NCI-H2107 (cell line): ENCODE results near the gene DMXL1.

Source experiments
- DNase-seq: peaks from one replicate; lab custom pipeline; 2025; lab: John Stamatoyannopoulos, UW

DMXL1 gene, protein sequence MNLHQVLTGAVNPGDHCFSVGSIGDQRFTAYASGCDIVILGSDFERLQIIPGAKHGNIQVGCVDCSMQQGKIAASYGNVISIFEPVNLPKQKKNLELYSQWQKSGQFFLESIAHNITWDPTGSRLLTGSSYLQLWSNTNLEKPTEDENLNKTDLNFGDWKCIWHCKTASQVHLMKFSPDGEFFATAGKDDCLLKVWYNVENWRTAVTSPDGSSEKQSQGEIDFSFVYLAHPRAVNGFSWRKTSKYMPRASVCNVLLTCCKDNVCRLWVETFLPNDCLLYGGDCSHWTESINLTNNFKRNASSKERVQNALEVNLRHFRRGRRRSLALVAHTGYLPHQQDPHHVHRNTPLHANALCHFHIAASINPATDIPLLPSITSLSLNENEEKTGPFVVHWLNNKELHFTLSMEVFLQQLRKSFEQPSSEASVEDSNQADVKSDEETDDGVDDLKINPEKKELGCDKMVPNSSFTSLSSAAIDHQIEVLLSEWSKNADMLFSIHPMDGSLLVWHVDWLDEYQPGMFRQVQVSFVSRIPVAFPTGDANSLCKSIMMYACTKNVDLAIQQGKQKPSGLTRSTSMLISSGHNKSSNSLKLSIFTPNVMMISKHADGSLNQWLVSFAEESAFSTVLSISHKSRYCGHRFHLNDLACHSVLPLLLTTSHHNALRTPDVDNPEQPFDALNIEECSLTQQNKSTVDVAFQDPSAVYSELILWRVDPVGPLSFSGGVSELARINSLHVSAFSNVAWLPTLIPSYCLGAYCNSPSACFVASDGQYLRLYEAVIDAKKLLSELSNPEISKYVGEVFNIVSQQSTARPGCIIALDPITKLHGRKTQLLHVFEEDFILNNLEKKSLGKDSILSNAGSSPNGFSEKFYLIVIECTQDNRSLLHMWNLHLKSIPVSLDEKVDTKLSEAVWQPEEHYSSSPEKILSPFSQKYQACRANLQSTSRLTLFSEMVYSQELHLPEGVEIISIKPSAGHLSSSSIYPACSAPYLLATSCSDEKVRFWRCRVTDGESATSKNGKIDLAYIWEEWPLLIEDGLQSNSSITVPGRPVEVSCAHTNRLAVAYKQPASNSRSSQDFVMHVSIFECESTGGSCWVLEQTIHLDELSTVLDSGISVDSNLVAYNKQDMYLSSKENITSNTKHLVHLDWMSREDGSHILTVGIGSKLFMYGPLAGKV (N-terminal part only)

DNA sequence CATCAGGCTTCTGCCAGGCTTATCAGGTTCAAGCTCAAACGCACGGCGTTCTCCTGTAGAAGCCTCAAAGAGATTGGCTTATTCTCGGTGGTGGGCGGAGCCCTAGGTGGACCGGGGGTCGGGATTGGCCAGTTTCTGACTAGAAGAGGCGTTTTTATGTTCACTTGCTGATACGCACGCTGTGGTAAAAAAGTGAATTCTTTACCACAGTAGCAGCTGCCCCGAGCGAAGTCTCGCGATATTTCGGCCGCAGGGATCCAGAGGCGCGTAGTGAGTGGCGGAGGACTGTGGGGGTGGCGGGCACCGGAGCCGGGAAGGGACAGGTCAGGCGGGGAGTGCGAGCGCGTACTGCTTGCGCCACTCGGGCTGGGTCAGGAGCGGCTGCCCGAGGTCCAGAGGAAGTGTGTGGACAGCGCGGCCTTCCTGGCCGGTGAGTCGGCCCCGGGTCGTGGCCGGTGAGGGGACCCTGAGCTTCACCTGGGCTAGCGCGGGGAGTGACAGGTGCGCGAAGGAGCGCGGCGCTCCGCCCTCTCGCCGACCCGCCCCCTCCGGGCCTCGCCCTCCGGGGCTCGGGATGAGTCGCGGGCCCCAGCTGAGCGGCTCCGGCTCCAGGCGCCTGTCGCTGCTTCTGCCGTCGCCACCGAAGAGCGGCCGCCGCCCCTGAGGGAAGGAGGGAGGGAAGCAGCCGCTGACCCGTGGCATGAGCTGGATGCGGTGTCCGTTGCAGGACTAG lies at the start of gene DMXL1:
Gene DMXL1, plus strand, starts transcription at position 260 of the 733 bp plus-strand sequence. CDS start 483 bp downstream, outside the sequence.
- peak; percentile 80 for DNase-seq

DNA sequence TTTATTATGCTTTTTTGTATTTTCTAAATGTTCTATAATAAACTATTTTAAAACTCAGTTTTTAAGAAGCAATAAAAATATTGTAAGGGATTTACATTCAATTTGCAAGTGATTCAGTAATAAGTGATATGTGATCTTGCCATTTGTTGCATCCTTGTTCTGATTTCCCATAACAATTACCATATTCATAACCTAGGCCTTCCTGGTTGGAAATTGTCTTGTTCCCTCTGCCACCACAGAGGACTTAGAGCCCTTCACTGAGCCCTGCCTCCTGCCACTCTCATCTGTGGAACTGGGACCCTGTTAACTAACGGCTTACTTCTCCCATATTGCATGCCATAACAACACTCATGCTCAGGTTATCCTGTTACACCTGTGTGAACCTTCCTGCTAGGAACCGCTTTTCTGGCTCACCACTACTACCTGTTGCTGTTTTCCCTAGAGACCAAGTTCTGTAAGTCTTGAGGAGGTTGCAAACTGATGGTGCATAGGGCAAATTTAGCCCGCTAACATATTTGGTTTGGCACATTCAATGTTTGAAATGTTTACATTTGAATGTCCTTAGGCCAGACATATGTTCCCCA lies 49.6 kb upstream of the DMXL1 start:
- no peak for DNase-seq

DNA sequence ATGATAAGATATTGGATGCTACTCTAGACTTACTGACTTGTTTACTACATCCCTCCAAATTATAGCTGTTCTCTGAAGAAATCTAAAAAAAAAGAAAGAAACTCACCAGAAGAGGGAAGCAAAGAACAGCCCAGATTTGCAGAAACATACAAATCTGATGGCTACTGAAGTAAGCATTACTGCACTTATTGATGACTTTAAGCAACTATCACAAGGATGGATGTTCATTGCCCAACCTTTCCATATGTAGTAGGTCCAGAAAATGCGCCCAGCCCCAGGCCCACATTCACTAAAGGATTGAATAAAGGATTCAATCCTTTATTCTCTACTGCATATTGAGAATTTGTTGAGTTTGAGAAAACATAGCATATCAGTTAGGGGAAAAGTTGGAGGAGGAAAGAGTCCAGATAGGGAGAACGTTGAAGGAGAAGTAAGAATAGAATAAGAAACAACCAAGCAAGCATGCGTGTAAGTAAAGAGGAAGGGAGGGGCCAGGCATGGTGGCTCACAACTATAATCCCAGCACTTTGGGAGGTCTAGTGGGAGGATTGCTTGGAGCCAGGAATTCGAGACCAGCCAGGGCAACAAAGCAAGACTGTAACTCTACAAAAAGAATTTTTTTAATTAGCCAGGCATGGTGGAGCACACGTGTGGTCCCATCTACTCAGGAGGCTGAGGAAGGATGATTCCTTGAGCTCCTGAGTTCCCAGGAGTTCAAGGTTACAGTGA lies 48.7 kb upstream of the DMXL1 start:
- DNase-seq: no peak

DNA sequence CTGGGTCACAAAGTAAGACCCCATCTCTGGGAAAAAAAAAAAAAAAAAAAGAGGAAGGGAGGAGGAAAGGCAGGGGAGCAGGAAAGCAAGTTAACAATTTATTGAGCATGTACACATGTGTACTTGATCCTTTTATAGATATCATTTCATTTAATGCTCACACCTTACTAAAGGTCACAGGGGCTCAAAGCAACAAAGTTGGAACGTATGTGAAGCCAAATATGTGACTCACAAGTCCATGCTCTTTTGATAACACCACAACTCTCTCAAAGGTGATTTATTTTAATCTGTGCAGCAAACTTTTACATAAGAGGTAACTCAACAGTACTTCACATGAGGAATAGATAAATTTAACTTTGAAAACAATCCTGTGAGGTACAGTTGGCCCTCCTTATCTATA lies 48.1 kb upstream of the DMXL1 start:
- DNase-seq: no peak

DNA sequence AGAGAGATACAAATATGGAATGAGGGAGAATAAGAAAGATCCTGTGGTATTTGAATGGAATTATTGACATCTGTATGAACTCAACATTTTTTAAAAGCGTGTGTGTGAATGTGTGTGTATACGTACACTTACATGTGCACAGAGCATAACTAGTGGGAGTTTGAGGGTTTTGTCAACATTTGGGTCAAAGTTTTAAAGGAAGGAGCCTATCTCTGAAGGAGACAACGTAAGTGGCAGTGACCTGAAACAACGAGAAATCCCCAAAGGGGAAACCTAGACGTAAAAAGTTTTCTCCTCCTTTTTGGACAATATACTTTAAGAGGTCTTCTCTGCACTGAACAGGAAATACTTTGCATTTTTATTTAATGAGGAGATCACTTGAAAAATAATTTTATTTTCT lies 42.3 kb upstream of the DMXL1 start:
- no peak for DNase-seq

DNA sequence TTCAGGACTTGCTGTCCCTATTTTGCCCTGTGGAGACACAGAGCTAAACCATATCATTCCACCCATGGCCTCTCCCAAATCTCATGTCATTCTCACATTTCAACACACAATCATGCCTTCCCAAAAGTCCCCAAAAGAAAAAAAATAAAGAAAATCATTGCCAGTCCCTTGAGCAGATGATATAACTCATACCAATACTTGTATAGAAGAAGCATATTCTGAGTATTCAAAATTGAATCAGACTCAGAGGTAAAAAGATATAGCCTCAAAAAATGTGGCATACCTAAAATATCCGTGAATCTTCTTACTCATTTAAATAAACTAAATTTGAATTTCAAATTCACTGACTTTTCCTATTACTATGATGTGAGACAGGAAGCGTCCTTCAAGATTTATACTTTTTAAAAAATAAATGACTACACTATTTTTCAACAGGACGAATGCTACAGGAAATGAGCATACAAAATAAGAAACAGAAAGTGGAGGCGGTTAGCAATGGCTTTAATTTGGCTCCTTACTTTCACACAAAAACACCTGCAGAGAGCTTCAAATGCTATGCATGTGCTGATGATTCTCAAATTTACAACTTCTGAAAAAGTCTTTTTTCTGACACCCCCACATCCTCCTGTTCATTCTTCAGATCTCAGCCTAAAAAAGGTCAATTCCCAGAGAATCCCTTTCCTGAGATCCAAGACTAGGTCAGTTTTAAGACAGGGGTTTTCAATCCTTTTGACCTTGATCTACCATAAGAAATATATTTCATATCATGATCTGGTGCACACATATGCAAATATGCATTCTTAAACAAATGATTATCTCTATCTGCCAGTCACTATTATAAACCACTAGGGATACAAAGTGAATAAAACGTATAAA lies 39.6 kb upstream of the DMXL1 start:
- DNase-seq: no peak

DNA sequence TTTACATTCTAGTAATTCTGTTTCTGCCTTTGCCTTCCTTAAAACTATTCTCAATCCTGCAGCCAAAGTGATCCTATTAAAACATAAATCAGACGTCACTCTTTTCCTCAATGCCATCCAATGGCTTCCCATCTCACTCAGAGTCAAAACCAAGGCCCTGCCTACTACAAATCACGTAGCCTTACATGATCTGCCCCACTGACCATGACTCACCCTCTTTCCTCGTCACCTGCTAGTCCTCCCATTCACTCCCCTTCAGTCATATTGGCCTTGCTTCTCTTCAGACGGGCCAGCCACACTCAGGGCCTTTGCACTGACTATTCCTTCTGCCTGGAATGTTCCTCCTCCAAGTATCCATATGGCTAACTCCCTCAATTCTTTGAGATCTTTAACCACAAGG lies 39.0 kb upstream of the DMXL1 start:
- no peak for DNase-seq

DNA sequence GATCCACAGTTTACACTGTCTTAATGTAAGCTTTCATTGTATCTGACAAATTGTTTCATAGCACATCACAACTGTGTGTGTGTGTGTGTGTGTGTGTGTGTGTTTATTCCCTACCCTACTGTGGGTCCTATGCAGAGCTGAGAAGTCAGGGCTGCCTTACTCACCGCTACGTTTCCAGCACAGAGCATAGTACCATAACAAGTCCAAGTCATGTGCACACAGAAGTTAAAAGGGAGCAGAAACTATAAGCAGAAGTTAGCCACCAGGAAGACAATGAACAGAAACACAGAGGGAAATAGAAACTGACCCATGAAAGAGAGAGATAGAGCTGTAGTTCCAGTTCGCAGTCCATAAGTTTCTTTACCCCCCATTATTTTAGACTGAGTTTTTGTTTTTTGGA lies 38.2 kb upstream of the DMXL1 start:
- no peak for DNase-seq

DNA sequence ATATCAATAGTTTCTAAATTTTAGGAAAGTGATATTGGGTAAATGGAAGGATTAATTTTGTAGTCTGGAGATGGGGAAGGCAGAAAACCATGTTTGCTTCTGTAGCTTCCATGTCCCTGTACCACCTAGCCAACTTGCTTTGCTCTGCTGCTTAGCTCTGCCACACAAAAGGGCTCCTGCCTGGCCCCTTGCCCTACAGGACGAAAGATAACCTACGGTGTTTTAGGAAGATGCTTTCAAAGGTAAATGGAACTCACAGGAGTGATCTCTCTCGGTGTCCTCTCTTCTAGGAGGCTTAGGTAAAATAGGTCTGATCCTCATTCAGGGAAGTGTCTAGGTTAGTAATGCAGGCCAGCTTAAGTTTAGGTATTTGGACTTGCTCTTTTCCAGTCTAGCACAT lies 37.8 kb upstream of the DMXL1 start:
- no peak for DNase-seq

DNA sequence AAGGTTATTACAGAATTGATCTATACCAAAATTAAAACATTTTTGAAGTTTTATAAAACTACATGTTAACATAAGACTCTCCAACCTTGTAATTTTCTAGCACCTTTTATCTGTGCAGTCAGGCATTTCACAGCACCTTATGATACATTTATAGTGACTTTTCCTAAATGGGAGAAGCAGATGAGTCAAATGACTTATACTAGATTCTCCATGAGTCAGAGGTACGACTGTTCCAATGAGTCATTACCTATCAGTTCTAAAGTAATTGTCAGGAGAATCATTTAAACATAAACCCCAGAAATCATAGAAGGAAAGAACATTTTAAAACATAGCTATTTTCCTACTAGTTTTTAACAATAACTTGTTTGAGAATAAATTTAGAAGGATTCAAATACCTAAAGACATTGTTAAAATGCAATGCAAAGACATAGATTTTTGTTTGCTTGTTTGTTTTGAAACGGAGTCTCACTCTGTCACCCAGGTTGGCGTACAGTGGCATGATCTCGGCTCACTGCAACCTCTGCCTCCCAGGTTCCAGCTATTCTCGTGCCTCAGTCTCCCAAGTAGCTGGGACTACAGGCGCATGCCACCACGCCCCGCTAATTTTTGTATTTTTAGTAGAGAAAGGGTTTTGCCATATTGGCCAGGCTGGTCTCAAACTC lies 34.7 kb upstream of the DMXL1 start:
- no peak for DNase-seq

DNA sequence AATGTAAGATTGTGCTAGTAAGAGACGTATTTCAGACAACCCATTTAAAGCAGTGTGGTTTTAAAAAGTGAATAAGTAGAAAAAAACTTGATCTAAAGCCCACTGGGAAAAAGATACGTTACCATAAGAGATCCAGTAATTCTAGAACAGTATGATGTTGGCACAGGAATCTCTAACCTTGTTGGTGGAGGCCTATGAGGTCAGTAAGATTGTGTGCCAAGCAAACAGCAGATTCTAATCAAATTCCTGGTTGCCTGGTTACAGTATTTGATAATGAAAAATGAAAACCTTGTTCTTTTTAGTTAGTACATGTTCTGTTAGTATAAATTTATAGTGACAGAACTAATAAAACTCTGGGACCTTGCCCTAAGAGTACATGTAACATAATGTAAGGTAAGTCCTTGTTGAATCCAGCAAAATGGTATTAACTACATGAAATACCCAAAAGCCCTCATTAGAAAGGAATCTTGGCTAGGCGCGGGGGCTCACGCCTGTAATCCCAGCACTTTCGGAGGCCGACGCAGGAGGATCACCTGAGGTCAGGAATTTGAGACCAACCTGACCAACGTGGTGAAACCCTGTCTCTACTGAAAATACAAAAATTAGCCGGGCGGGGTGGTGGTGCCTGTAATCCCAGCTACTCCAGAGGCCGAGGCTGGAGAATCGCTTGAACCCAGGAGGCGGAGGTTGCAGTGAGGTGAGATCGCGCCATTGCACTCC lies 33.2 kb upstream of the DMXL1 start:
- DNase-seq: no peak

DNA sequence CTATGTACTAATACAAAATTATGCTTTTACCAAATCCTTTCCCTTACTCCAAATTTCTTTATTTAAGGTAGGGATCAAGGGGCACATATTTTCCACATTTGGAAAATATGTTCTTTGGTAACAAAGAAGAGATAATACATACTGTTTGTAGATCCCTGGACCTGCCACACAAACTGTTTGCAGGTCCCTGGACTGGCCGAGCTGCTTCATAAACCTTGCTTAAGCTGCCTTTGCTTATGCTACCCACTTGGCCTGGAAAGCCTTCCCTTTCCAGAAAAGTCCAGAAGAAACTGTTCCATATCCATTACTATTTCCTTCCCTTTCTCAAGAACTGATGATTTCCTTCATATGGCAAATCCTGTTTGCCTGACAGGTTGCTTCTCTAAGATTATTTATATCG lies 22.6 kb upstream of the DMXL1 start:
- DNase-seq: no peak

DNA sequence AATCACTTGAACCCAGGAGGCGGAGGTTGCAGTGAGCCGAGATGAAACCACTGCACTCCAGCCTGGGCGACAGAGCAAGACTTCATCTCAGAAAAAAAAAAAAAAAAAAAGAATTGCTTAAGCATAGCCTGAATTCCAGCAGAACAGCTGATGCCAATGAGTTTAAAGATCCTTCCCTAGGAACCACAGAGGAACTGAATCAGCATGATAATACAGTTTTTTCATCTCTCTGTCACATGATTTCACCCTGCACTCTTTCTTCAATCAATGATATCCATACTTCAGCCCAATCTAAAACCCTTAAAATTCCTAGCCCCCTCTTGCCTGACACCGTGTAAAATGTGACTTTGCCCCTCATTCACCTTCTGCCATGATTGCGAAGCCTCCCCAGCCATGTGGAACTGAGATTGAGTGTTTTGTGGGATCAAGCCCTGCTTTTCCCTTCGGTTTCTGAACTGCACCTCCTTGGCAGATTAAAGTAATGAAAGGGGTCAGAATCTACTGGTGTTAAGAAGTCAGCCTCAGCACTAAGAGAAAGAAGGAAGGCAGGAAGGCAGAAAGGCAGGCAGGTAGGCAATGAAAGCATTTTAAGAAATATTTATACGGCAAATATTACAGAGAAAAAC lies 20.9 kb upstream of the DMXL1 start:
- no peak for DNase-seq

DNA sequence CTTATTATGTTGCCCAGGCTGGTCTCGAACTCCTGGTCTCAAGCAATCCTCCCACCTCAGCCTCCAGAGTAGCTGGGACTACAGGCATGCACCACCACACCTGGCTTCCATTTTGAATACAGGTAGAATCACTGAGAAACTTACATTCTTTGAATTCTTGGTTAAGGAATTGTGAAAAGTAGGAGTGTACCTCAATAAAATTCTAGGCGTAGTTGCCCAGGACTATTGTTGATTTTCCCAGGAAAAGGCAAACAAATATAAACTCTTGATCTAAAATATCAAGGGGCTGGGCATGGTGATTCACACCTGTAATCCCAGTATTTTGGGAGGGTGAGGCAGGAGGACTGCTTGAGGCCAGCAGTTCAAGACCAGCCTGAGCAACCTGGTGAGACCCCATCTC lies 16.8 kb upstream of the DMXL1 start:
- no peak for DNase-seq

DNA sequence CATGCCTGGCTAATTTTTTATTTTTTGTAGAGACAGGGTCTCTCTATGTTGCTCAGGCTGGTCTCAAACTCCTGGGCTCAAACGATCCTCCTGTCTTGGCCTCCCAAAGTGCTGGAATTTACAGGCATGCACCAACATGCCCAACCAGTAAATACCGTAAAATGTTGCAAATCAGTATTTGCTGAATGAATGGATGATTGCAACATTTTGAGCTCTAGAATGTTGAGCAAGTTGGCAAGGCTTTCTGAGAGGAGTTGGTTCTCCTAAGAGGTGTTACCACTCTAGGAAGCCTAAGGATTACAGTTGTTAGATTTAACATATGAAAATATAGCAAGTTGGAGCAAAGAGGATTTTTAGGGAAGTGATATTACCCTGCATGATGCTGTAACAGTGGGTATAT lies 15.6 kb upstream of the DMXL1 start:
- DNase-seq: no peak

DNA sequence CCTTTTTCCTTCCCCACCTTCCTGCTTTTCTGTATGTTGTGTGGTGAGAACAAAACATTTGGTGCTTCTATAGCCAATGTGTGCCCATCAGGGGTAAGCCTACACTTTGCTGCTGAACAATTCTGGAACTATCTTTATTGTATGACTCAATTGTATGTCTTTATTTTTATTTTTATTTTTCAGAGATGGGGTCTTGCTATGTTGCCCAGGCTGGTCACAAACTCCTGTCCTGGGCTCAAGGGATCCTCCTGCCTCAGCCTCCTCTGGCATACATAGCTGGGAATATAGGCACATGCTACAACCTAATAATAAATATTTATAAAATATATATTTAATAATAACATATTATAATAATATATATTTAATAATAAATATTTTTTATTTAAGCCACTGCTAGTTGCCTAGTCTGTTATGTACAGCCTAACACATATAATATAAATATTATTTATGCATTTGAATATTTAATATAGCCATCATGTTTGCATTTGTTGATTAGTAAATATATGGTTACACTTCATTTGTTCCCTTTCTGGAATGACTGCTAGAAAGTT lies 11.8 kb upstream of the DMXL1 start:
- DNase-seq: no peak

DNA sequence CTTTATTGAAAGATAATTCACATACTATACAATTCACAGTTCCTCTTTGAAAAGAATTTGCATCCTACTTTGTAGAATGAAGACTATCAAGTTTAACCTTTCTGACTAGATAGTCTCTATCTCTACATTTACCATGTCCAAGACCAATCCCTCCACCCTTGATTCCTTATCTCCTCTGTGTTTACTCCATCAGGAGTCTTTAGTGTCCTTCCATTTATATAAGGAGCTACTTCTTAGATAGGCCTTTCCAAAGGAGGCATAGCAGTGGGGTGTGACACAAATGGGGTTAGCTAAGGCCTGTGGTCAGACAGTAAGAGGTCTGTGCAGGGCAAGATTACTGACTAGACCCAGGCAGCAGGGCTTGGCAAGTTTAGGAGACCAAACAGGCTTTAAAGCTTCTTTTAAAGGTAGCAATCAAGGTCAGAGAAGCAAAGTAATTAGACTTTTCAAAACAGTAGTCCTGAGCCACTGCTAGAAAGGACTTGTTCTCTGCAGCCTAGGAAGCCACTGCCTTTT lies 11.1 kb upstream of the DMXL1 start:
- DNase-seq: no peak
